K562 (cell line): ENCODE measurements around the gene EVI2B. TPM values are rescaled to one million over a fixed set of nuclear protein-coding genes. Genes with fewer than 3 reads are reported as not detected.
A peak's percentile ranks its signal among the peaks of the same experiment; 100 is the strongest.

Experiments
- ATAC-seq: fragments of 200-7000 bp; cut with Tn5 transposase; 3 replicates; pipeline ENCODE4 v1.9.1; 2020; ENCODE audit warnings: moderate library complexity
- BruUV-seq: library from RNA; stranded (reverse); fragments of 400-500 nt; replicated peaks from 2 replicates; lab custom pipeline; 2021; lab: Mats Ljungman, UMichigan
- CTCF ChIA-PET: fragments of 300-600 bp; formaldehyde crosslinking; extraction: SDS; loops from one replicate; lab custom pipeline; 2021; ENCODE audit warnings: low intra/inter-chr PET ratio; lab: Yijun Ruan, JAX
- POLR2A ChIA-PET: fragments of 300-600, 350-650 bp; sonication (Branson Sonifier 250); formaldehyde crosslinking; extraction: SDS; loops from one replicate; lab custom pipeline; 2021; ENCODE audit warnings: antibody characterized with exemption, inconsistent platforms; lab: Yijun Ruan, JAX
- DNase-seq, 4 experiments: peaks; one replicate each; pipeline versions ENCODE4 v3.0.0 to v3.0.0-alpha.2; 2011 to 2018; ENCODE audit warnings: low spot score in 3 of 4, mixed read lengths in 3 of 4; ENCODE audit errors: extremely low read depth in 1 of 4
- FAIRE-seq: peaks from 2 replicates; lab custom pipeline; 2011; peaks lifted over from hg19 to GRCh38; lab: Jason Lieb, UNC
- H2AFZ ChIP-seq: 2 replicates; pipeline ENCODE4 v1.6.0; 2011; ENCODE audit warnings: low read depth, low read length, control low read depth, inconsistent platforms
- H3K27ac ChIP-seq: fragments of 200-600 bp; 3 replicates; pipeline ENCODE4 v1.8.0; 2011; ENCODE audit warnings: low read depth, mild to moderate bottlenecking, control low read depth, inconsistent platforms, low read length, moderate library complexity, mixed read lengths; ENCODE audit errors: extremely low read depth
- H3K27me3 ChIP-seq, 2 experiments: fragments of 300-600 bp in 1 of 2; 2 replicates in 1 of 2; 3 replicates in 1 of 2; pipeline versions ENCODE4 v1.6.0 to v1.8.0; 2011; ENCODE audit warnings: inconsistent platforms in 2 of 2, low read length in 2 of 2, mild to moderate bottlenecking in 1 of 2, mixed read lengths in 1 of 2, moderate library complexity in 1 of 2; ENCODE audit not compliant: control insufficient read depth in 2 of 2, insufficient read depth in 2 of 2
- H3K36me3 ChIP-seq: fragments of 300-600 bp; 3 replicates; pipeline ENCODE4 v1.8.0; 2011; ENCODE audit warnings: mild to moderate bottlenecking, low read length, inconsistent platforms; ENCODE audit not compliant: control insufficient read depth, insufficient read depth
- H3K4me1 ChIP-seq, 2 experiments: fragments of 200-600 bp in 1 of 2; replicated peaks in 1 of 2; 2 replicates in 1 of 2; 3 replicates in 1 of 2; pipeline versions ENCODE4 v1.5.1 to v1.8.0; 2011; ENCODE audit warnings: inconsistent platforms in 2 of 2, low read length in 2 of 2, mild to moderate bottlenecking in 1 of 2, mixed read lengths in 1 of 2, moderate library complexity in 1 of 2; ENCODE audit not compliant: control insufficient read depth in 2 of 2, insufficient read depth in 2 of 2
- H3K4me2 ChIP-seq: 2 replicates; pipeline ENCODE4 v1.6.1; 2011; ENCODE audit warnings: low read length, control low read depth, inconsistent platforms, mixed read lengths; ENCODE audit not compliant: insufficient read depth
- H3K4me3 ChIP-seq: fragments of 200-600 bp; sonication (generic), shearing (Covaris generic); 2 replicates; pipeline ENCODE4 v1.5.1; 2016; ENCODE audit warnings: control low read depth, inconsistent platforms
- H3K79me2 ChIP-seq: fragments of 200-600 bp; 3 replicates; pipeline ENCODE4 v1.8.0; 2011; ENCODE audit warnings: low read length, inconsistent platforms; ENCODE audit not compliant: control insufficient read depth, insufficient read depth
- H3K9ac ChIP-seq, 2 experiments: 2 replicates each; pipeline versions ENCODE4 v1.6.0 to v1.6.1; 2011; ENCODE audit warnings: low read depth in 2 of 2, low read length in 2 of 2, control low read depth in 1 of 2, inconsistent platforms in 1 of 2, mild to moderate bottlenecking in 1 of 2, mixed read lengths in 1 of 2; ENCODE audit not compliant: insufficient read depth in 1 of 2
- H3K9me1 ChIP-seq: one replicate; pipeline ENCODE4 v1.6.0; 2011; ENCODE audit warnings: inconsistent platforms, mild to moderate bottlenecking, low read length, moderate library complexity; ENCODE audit not compliant: control insufficient read depth, insufficient read depth
- H3K9me3 ChIP-seq: replicated peaks from 2 replicates; pipeline ENCODE4 v1.5.1; 2011; ENCODE audit warnings: low read depth, low read length, inconsistent platforms; ENCODE audit not compliant: control insufficient read depth, insufficient read depth
- H4K20me1 ChIP-seq: replicated peaks from 2 replicates; pipeline ENCODE4 v1.6.1; 2011; ENCODE audit warnings: low read length, inconsistent platforms, mixed read lengths; ENCODE audit not compliant: control insufficient read depth, insufficient read depth
- C11orf30 ChIP-seq: fragments of 450-650 bp; IDR thresholded peaks from 2 replicates; pipeline ENCODE4 v1.6.1; 2016; ENCODE audit warnings: low read depth, mild to moderate bottlenecking
- CEBPB ChIP-seq: fragments of 450-650 bp; IDR thresholded peaks from 2 replicates; pipeline ENCODE4 v1.6.1; 2016; ENCODE audit warnings: missing genetic modification characterization, missing compliant biosample characterization
- CEBPG ChIP-seq, 3 experiments: fragments of 200-800 bp in 1 of 3; sonication (Bioruptor generic) in 1 of 3; sonication (generic) in 1 of 3; formaldehyde crosslinking in 1 of 3; IDR thresholded peaks in 2 of 3; conservative IDR thresholded peaks in 1 of 3; 2 replicates each; pipeline versions ENCODE4 v1.6.1 to v1.8.0; 2016 to 2022; ENCODE audit warnings: missing compliant biosample characterization in 2 of 3, missing genetic modification characterization in 2 of 3, mild to moderate bottlenecking in 1 of 3, missing genetic modification reagents in 1 of 3
- CXXC5 ChIP-seq: fragments of 250-450 bp; sonication (Bioruptor Pico); IDR thresholded peaks from 2 replicates; pipeline ENCODE4 v1.8.0; 2022; ENCODE audit warnings: inconsistent platforms, mild to moderate bottlenecking, moderate library complexity
- E2F4 ChIP-seq: sonication (generic); formaldehyde crosslinking; IDR thresholded peaks from 2 replicates; pipeline ENCODE4 v1.8.0; 2022; ENCODE audit warnings: mild to moderate bottlenecking, low read depth, missing genetic modification reagents
- KLF10 ChIP-seq: fragments of 250-450 bp; sonication (Bioruptor Pico); IDR thresholded peaks from 2 replicates; pipeline ENCODE4 v1.6.1; 2021; ENCODE audit warnings: matching md5 sums
- MAFK ChIP-seq: IDR thresholded peaks from 2 replicates; pipeline ENCODE4 v1.6.1; 2011; ENCODE audit warnings: low read length, improper control_type of control experiment
- NFXL1 ChIP-seq: fragments of 450-650 bp; formaldehyde crosslinking; IDR thresholded peaks from 2 replicates; pipeline ENCODE4 v1.4.0; 2021; ENCODE audit warnings: mild to moderate bottlenecking
- NR2C2 ChIP-seq, 2 experiments: fragments of 200-800 bp in 1 of 2; sonication (Bioruptor generic) in 1 of 2; sonication (generic) in 1 of 2; formaldehyde crosslinking in 1 of 2; IDR thresholded peaks; 2 replicates each; pipeline versions ENCODE4 v1.6.1 to v1.8.0; 2016 to 2022; ENCODE audit warnings: mild to moderate bottlenecking in 1 of 2, missing compliant biosample characterization in 1 of 2, missing genetic modification characterization in 1 of 2, missing genetic modification reagents in 1 of 2
- POLR3A ChIP-seq: IDR thresholded peaks from 2 replicates; pipeline ENCODE4 v1.6.1; 2011; ENCODE audit warnings: borderline replicate concordance, mild to moderate bottlenecking, moderate library complexity; ENCODE audit not compliant: insufficient read length, insufficient read depth; ENCODE audit errors: extremely low read depth
- RAD51 ChIP-seq: fragments of 450-650 bp; IDR thresholded peaks from 2 replicates; pipeline ENCODE4 v1.7.1; 2016; ENCODE audit warnings: low read depth, mild to moderate bottlenecking, borderline replicate concordance
- RFX7 ChIP-seq: fragments of 250-450 bp; sonication (Bioruptor Pico); IDR thresholded peaks from 2 replicates; pipeline ENCODE4 v1.5.1; 2021; ENCODE audit warnings: mild to moderate bottlenecking
- SOX6 ChIP-seq: fragments of 450-650 bp; IDR thresholded peaks from 2 replicates; pipeline ENCODE4 v1.6.1; 2014; ENCODE audit warnings: mild to moderate bottlenecking
- THAP7 ChIP-seq: fragments of 250-450 bp; sonication (Bioruptor Pico); IDR thresholded peaks from 2 replicates; pipeline ENCODE4 v1.5.0; 2021
- TSHZ1 ChIP-seq: fragments of 250-450 bp; sonication (Bioruptor Pico); IDR thresholded peaks from 2 replicates; pipeline ENCODE4 v1.4.0; 2020; ENCODE audit warnings: mild to moderate bottlenecking, moderate library complexity
- WGBS: fragments of 100-300 bp; shearing (Covaris generic); methylation state at CpG from one replicate; pipeline ENCODE4 v1.1.6; 2016; ENCODE audit warnings: low coverage, mixed read lengths; ENCODE audit not compliant: insufficient coverage; ENCODE audit errors: missing lambda C conversion rate; 5-methylcytosine and 5-hydroxymethylcytosine counted together
- in situ Hi-C: fragments of 300-500 bp; cut with MboI; formaldehyde crosslinking; loops from 4 replicates; pipeline ENCODE4 v1.15.0; 2018; ENCODE audit warnings: inconsistent platforms, mixed read lengths
- intact Hi-C: fragments of 100-400 bp; cut with micrococcal nuclease; formaldehyde crosslinking; loops from 2 replicates; pipeline ENCODE4 v1.14.2; 2022
- polyA plus RNA-seq, 8 experiments: library from polyadenylated mRNA; depleted of rRNA in 4 of 8; stranded (reverse) in 5 of 8; unstranded in 3 of 8; fragments of >200 nt; fragmentation: Nextera tagmentation in 2 of 8; fragmentation: Illumina TruSeq in 1 of 8; extraction: Ambion mirVana in 2 of 8; extraction: Trizol in 1 of 8; gene quantifications; 2 replicates each; pipeline versions ENCODE4 v1.2.1 to v1.2.3, GENCODE V29; 2011 to 2014; ENCODE audit warnings: inconsistent platforms in 1 of 8, missing spikeins in 1 of 8
- total RNA-seq, 7 experiments: library from RNA; depleted of rRNA in 6 of 7; stranded (reverse); fragments of >200 nt in 6 of 7; fragmentation: Illumina TruSeq in 2 of 7; extraction: Trizol in 2 of 7; gene quantifications; 2 replicates each; pipeline versions ENCODE4 v1.2.1 to v1.2.3, GENCODE V29; 2011 to 2021; ENCODE audit warnings: low replicate concordance in 1 of 7

The EVI2B gene
- total and polyA plus RNA-seq, 9 of the 15 experiments (the other 6 are each of a cell fraction or from before 2014, with no cell fraction given): 0.54 to 8.0 (median 2.5) TPM

- FAIRE-seq: peak; percentile 46
- POLR2A ChIA-PET: interaction anchor here (1.4 to 1.8 kb wide), 2 partner anchors 8 to 12 kb away, joined by 3 to 4 read pairs; no protein-coding TSS in a partner anchor
- H3K4me2 ChIP-seq: no peak overlapping the region
- TF ChIP-seq TSHZ1: no peak
- TF ChIP-seq E2F4 (CRISPR knock-in tag): no peak
- no peak for TF ChIP-seq KLF10
- no peak for TF ChIP-seq C11orf30
- TF ChIP-seq SOX6: no peak
- TF ChIP-seq NR2C2 (CRISPR knock-in tag; IDR thresholded peaks at IDR 0.05): no peak
- 0 out of 2 replicates have a peak, but pooled peaks have one; percentile 12 for TF ChIP-seq NR2C2 (tag; IDR thresholded peaks at IDR 0.05)
- no peak for TF ChIP-seq THAP7
- TF ChIP-seq CEBPB (tag): peak; percentile 64
- TF ChIP-seq NFXL1 (CRISPR knock-in tag): 0 out of 2 replicates have a peak, but pooled peaks have one; percentile 12
- no peak for TF ChIP-seq RAD51
- no peak for TF ChIP-seq RFX7 (CRISPR knock-in tag)
- 0 out of 2 replicates have a peak, but pooled peaks have one; percentile 14 for TF ChIP-seq CXXC5 (CRISPR knock-in tag)
- 0 out of 2 replicates have a peak, but pooled peaks have one; percentile 8 for TF ChIP-seq MAFK
- TF ChIP-seq CEBPG (CRISPR knock-in tag; IDR thresholded peaks at IDR 0.05): no peak
- peak; percentile 85 to 91 for TF ChIP-seq CEBPG (tag; conservative IDR thresholded peaks at IDR 0.05 in 1 of 2, IDR thresholded peaks at IDR 0.05 in 1 of 2)
- TF ChIP-seq POLR3A: no peak
Observed at GRCh38 chr17:31318298-31318801, 4.5 kb upstream of the EVI2B start.

More at GRCh38 chr17:31318298-31318801, 4.5 kb upstream of the EVI2B start:
- ATAC-seq (peak; percentile 71), DNase-seq (peak in 1 of 4 experiments; percentile 33)
- H3K27me3 ChIP-seq: no peaks in the 10 kb centered on the region
- no peaks in the 10 kb centered on the region for H3K9me1 ChIP-seq
- no TSS peak for BruUV-seq
- in situ Hi-C loops (no loop called here), intact Hi-C loops (no loop called here)
- no peaks in the 10 kb centered on the region; the same call in 2 of the 3 replicates for H3K36me3 ChIP-seq
- H3K4me3 ChIP-seq: no peak overlapping the region
- peak overlapping the region; percentile 40; the same call in 1 of the 2 replicates for H2AFZ ChIP-seq
- no peaks in the 10 kb centered on the region for H3K9me3 ChIP-seq
- 39% methylated on average over 8 of the region's 8 CpGs for WGBS
- peak overlapping the region; percentile 49; the same call in 2 of the 3 replicates for H3K27ac ChIP-seq
- CTCF ChIA-PET: no interaction called here
- no peaks in the 10 kb centered on the region for H4K20me1 ChIP-seq
- peaks cover 0 to 14% of the 10 kb centered on the region in 2 experiments; a peak in 3 of 5 replicates for H3K4me1 ChIP-seq
- H3K79me2 ChIP-seq: no peaks in the 10 kb centered on the region
- H3K9ac ChIP-seq: 0 out of 4 replicates have a peak overlapping the region, but pooled peaks of 1 of the 2 experiments have one; percentile 6
